Measurements from ENCODE around the gene C1QTNF4.

The C1QTNF4 gene

GRCh38 chr11:47615249-47615648 is 21.0 kb upstream of the C1QTNF4 start:
- no peak for DNase-seq (ENCODE audit: low read depth)
- no peak overlapping the region for H3K4me3 ChIP-seq (ENCODE audit: low read depth, low read length)
- TF ChIP-seq MAX (IDR thresholded peaks at IDR 0.05; ENCODE audit: low read depth, low read length) (no peak), POLR2A (IDR thresholded peaks at IDR 0.05; ENCODE audit: extremely low read depth, insufficient read length) (no peak), MYC (IDR thresholded peaks at IDR 0.05; ENCODE audit: low read depth, low read length) (no peak), CTCF (IDR thresholded peaks at IDR 0.05; ENCODE audit: low read depth, low read length) (no peak)

- no peak overlapping the region for H3K4me3 ChIP-seq (ENCODE audit: low read depth, low read length)
- peak; percentile 70 for DNase-seq (ENCODE audit: low read depth)
- TF ChIP-seq CTCF (IDR thresholded peaks at IDR 0.05; ENCODE audit: low read depth, low read length) (no peak), MYC (IDR thresholded peaks at IDR 0.05; ENCODE audit: low read depth, low read length) (no peak), MAX (IDR thresholded peaks at IDR 0.05; ENCODE audit: low read depth, low read length) (no peak), POLR2A (IDR thresholded peaks at IDR 0.05; ENCODE audit: extremely low read depth, insufficient read length) (no peak)
Measured at GRCh38 chr11:47611348-47611794, 17.2 kb upstream of the C1QTNF4 start.

GRCh38 chr11:47609675-47610074 is 15.5 kb upstream of the C1QTNF4 start:
- no peak overlapping the region for H3K4me3 ChIP-seq (ENCODE audit: low read depth, low read length)
- TF ChIP-seq CTCF (IDR thresholded peaks at IDR 0.05; ENCODE audit: low read depth, low read length) (no peak), MYC (IDR thresholded peaks at IDR 0.05; ENCODE audit: low read depth, low read length) (no peak), POLR2A (IDR thresholded peaks at IDR 0.05; ENCODE audit: extremely low read depth, insufficient read length) (no peak), MAX (IDR thresholded peaks at IDR 0.05; ENCODE audit: low read depth, low read length) (no peak)
- DNase-seq (ENCODE audit: low read depth) = no peak

- no peak overlapping the region for H3K4me3 ChIP-seq (ENCODE audit: low read depth, low read length)
- TF ChIP-seq POLR2A (IDR thresholded peaks at IDR 0.05; ENCODE audit: extremely low read depth, insufficient read length) (no peak), MAX (IDR thresholded peaks at IDR 0.05; ENCODE audit: low read depth, low read length) (no peak), CTCF (IDR thresholded peaks at IDR 0.05; ENCODE audit: low read depth, low read length) (no peak), MYC (IDR thresholded peaks at IDR 0.05; ENCODE audit: low read depth, low read length) (no peak)
- no peak for DNase-seq (ENCODE audit: low read depth)
Measured at GRCh38 chr11:47607380-47607779, 13.2 kb upstream of the C1QTNF4 start.

GRCh38 chr11:47606731-47607130 is 12.5 kb upstream of the C1QTNF4 start:
- TF ChIP-seq POLR2A (IDR thresholded peaks at IDR 0.05; ENCODE audit: extremely low read depth, insufficient read length) = no peak
- no peak for TF ChIP-seq MYC (IDR thresholded peaks at IDR 0.05; ENCODE audit: low read depth, low read length)
- no peak for TF ChIP-seq CTCF (IDR thresholded peaks at IDR 0.05; ENCODE audit: low read depth, low read length)
- no peak for TF ChIP-seq MAX (IDR thresholded peaks at IDR 0.05; ENCODE audit: low read depth, low read length)
- no peak overlapping the region for H3K4me3 ChIP-seq (ENCODE audit: low read depth, low read length)
- no peak for DNase-seq (ENCODE audit: low read depth)

GRCh38 chr11:47605921-47606320 is 11.7 kb upstream of the C1QTNF4 start:
- no peak overlapping the region for H3K4me3 ChIP-seq (ENCODE audit: low read depth, low read length)
- no peak for DNase-seq (ENCODE audit: low read depth)
- TF ChIP-seq MYC (IDR thresholded peaks at IDR 0.05; ENCODE audit: low read depth, low read length) (no peak), MAX (IDR thresholded peaks at IDR 0.05; ENCODE audit: low read depth, low read length) (no peak), CTCF (IDR thresholded peaks at IDR 0.05; ENCODE audit: low read depth, low read length) (no peak), POLR2A (IDR thresholded peaks at IDR 0.05; ENCODE audit: extremely low read depth, insufficient read length) (no peak)

All from NB4 (cell line).